Ascending aorta (tissue), 2 donors: ENCODE measurements around the gene TMEM178B. TPM values are rescaled to one million over a fixed set of nuclear protein-coding genes. Genes with fewer than 3 reads are reported as not detected.

ENCODE experiments used
- DNase-seq, 2 donors: peaks; one replicate each; pipeline ENCODE4 v3.0.0-alpha.2; 2019; ENCODE audit warnings: low spot score in 2 of 2
- H3K27ac ChIP-seq, 2 donors: fragments of 200-600 bp; sonication (generic); one replicate each; pipeline ENCODE4 v1.5.1; 2016 to 2017; ENCODE audit warnings: mild to moderate bottlenecking in 1 of 2
- H3K27me3 ChIP-seq: fragments of 200-600 bp; sonication (generic); one replicate; pipeline ENCODE4 v1.5.1; 2017
- H3K36me3 ChIP-seq, 2 donors: fragments of 200-600 bp; sonication (generic); one replicate each; pipeline ENCODE4 v1.5.1; 2016
- H3K4me1 ChIP-seq, 2 donors: fragments of 200-600 bp; sonication (generic); one replicate each; pipeline ENCODE4 v1.5.1; 2016 to 2017; ENCODE audit warnings: mild to moderate bottlenecking in 1 of 2
- H3K4me3 ChIP-seq, 2 donors: fragments of 200-600 bp; sonication (generic); one replicate each; pipeline ENCODE4 v1.5.1; 2016 to 2017; ENCODE audit warnings: mild to moderate bottlenecking in 1 of 2
- H3K9me3 ChIP-seq, 2 donors: fragments of 200-600 bp; sonication (generic); one replicate each; pipeline ENCODE4 v1.5.1; 2016
- CTCF ChIP-seq, 3 experiments: fragments of 200-600 bp in 2 of 3; fragments of 450-650 bp in 1 of 3; sonication (generic) in 2 of 3; IDR thresholded peaks; one replicate each; pipeline ENCODE4 v1.5.1; 2016 to 2019; ENCODE audit warnings: antibody characterized with exemption in 3 of 3, mild to moderate bottlenecking in 1 of 3, moderate library complexity in 1 of 3
- intact Hi-C: fragments of 100-400 bp; cut with DNase I; formaldehyde crosslinking; loops from one replicate; pipeline ENCODE4 v1.15.1; 2023
- total RNA-seq: library from RNA; depleted of rRNA; stranded (reverse); fragments of >200 nt; gene quantifications from one replicate; pipeline ENCODE4 v1.1.0, GENCODE V29; 2016

The TMEM178B gene
- total RNA-seq, 1 donor from 2014 or later, result 1.9 TPM

- Histone ChIP-seq H3K27me3 (no peaks in the 10 kb centered on the region), H3K27ac (no peak overlapping the region), H3K4me1 (no peaks in the 10 kb centered on the region), H3K4me3 (no peak overlapping the region), H3K36me3 (no peaks in the 10 kb centered on the region), H3K9me3 (no peaks in the 10 kb centered on the region)
- no peak for TF ChIP-seq CTCF (IDR thresholded peaks at IDR 0.05)
- DNase-seq, result no peak
- intact Hi-C loops, result no loop called here
Measured at GRCh38 chr7:141359262-141359661, 285.4 kb downstream of the TMEM178B start.

GRCh38 chr7:141359740-141360415, 286.0 kb downstream of the TMEM178B start:
- H3K4me3 ChIP-seq, result no peak overlapping the region
- no peaks in the 10 kb centered on the region for H3K9me3 ChIP-seq
- no peak for TF ChIP-seq CTCF (IDR thresholded peaks at IDR 0.05)
- intact Hi-C loops, result no loop called here
- no peaks in the 10 kb centered on the region for H3K4me1 ChIP-seq
- no peak overlapping the region for H3K27ac ChIP-seq
- H3K36me3 ChIP-seq, result no peaks in the 10 kb centered on the region
- no peaks in the 10 kb centered on the region for H3K27me3 ChIP-seq
- no peak for DNase-seq

- Histone ChIP-seq H3K9me3 (no peaks in the 10 kb centered on the region), H3K36me3 (no peaks in the 10 kb centered on the region), H3K27me3 (no peaks in the 10 kb centered on the region), H3K27ac (no peak overlapping the region), H3K4me1 (no peaks in the 10 kb centered on the region), H3K4me3 (no peak overlapping the region)
- no peak for TF ChIP-seq CTCF (IDR thresholded peaks at IDR 0.05)
- intact Hi-C loops, result no loop called here
- no peak for DNase-seq
Measured at GRCh38 chr7:141360416-141360760, 286.5 kb downstream of the TMEM178B start.

- Histone ChIP-seq H3K4me1 (no peaks in the 10 kb centered on the region), H3K27me3 (no peaks in the 10 kb centered on the region), H3K36me3 (no peaks in the 10 kb centered on the region), H3K9me3 (no peaks in the 10 kb centered on the region), H3K4me3 (no peak overlapping the region), H3K27ac (no peak overlapping the region)
- no peak for DNase-seq
- no peak for TF ChIP-seq CTCF (IDR thresholded peaks at IDR 0.05)
- intact Hi-C loops, result no loop called here
Measured at GRCh38 chr7:141360803-141361202, 286.9 kb downstream of the TMEM178B start.

- no peak overlapping the region for H3K4me3 ChIP-seq
- H3K9me3 ChIP-seq, result no peaks in the 10 kb centered on the region
- no peak for TF ChIP-seq CTCF (IDR thresholded peaks at IDR 0.05)
- no peaks in the 10 kb centered on the region for H3K27me3 ChIP-seq
- intact Hi-C loops, result no loop called here
- no peaks in the 10 kb centered on the region for H3K4me1 ChIP-seq
- H3K36me3 ChIP-seq, result no peaks in the 10 kb centered on the region
- DNase-seq, result no peak
- no peak overlapping the region for H3K27ac ChIP-seq
Measured at GRCh38 chr7:141361479-141361878, 287.6 kb downstream of the TMEM178B start.

GRCh38 chr7:141361960-141362359, 288.1 kb downstream of the TMEM178B start:
- Histone ChIP-seq H3K27me3 (no peaks in the 10 kb centered on the region), H3K9me3 (no peaks in the 10 kb centered on the region), H3K4me1 (no peaks in the 10 kb centered on the region), H3K36me3 (no peaks in the 10 kb centered on the region), H3K4me3 (no peak overlapping the region), H3K27ac (no peak overlapping the region)
- intact Hi-C loops, result no loop called here
- DNase-seq, result no peak
- no peak for TF ChIP-seq CTCF (IDR thresholded peaks at IDR 0.05)
